GM12892 (cell line): Measurements from ENCODE around the gene RFX3.
A peak's percentile ranks its signal among the peaks of the same experiment; 100 is the strongest.

Source experiments
- DNase-seq: peaks from one replicate; pipeline ENCODE4 v3.0.0; 2011; ENCODE audit not compliant: insufficient read length
- FAIRE-seq: peaks from 2 replicates; lab custom pipeline; 2011; peaks lifted over from hg19 to GRCh38; lab: Jason Lieb, UNC
- POLR2A ChIP-seq: IDR thresholded peaks from 2 replicates; pipeline ENCODE4 v1.6.1; 2011; ENCODE audit warnings: low read depth, low read length, control low read depth
- POLR2AphosphoS5 ChIP-seq: IDR thresholded peaks from 2 replicates; pipeline ENCODE4 v1.6.1; 2011; ENCODE audit warnings: low read depth, low read length, control low read depth
- TAF1 ChIP-seq: IDR thresholded peaks from 2 replicates; pipeline ENCODE4 v1.6.1; 2011; ENCODE audit warnings: low read depth, mild to moderate bottlenecking, control low read depth, low read length, borderline replicate concordance

The RFX3 gene

DNA sequence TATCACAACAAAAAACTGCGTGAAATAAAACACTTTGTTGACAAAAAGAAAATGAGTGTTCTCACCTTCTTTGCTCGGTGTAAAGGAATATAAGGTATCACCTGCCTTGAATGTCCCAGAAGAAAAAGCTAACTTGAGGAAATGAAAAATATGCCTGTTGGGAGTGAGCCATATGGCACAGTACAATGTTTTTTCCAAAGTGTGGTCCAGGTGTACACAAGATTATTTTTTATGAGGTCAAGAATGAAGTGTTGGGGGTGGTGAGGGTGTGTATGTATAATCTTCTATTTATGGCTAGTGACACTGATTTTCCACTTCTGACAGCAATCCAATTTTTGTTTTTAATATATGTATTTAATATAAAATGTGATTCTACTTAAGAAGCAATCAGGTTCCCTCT lies 134.4 kb downstream of the RFX3 start:
- DNase-seq: no peak
- FAIRE-seq: no peak
- no peak for TF ChIP-seq POLR2A
- TF ChIP-seq TAF1: no peak
- no peak for TF ChIP-seq POLR2AphosphoS5

DNA sequence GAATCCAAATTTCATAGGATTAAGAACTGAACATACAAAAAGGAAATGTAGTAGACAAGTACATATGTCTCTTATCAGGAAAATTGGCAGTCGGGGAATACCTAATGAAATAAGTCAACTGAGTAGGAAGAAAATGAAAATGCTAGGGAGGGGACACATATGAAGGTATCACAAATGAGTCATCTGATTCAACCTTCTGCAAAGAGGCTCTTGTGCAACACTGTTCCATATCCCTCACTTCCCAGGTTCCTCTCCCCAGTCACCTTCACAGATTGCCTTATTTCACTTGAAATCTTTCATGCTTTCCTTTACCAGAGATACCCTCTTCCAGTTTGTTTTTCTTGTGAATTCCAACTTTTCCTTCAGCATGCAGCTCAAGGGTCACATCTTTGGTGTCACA lies 139.0 kb downstream of the RFX3 start:
- FAIRE-seq (peak; percentile 67), DNase-seq (no peak)
- TF ChIP-seq TAF1: no peak
- TF ChIP-seq POLR2A: no peak
- TF ChIP-seq POLR2AphosphoS5: no peak

DNA sequence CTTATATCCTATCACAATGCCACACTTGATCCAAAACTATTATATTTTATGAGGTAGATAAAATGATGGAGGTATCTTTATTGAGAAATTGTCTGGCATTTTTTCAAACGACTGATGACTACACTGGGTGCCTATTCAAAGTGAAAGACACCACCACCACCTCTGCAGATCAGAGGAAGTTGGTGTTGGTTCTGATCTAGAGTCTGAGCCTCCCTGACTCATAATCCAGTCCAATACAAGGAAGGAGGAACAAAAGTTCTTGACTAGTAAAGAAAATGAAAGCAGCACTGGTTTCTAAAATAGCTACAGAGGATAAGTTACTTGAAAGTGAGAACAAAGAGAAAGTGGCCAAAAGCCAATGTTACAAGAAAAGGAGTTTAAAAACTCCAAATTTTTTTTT lies 139.9 kb downstream of the RFX3 start:
- no peak for TF ChIP-seq POLR2A
- no peak for TF ChIP-seq TAF1
- TF ChIP-seq POLR2AphosphoS5: no peak
- DNase-seq: peak; percentile 13
- peak; percentile 51 for FAIRE-seq

DNA sequence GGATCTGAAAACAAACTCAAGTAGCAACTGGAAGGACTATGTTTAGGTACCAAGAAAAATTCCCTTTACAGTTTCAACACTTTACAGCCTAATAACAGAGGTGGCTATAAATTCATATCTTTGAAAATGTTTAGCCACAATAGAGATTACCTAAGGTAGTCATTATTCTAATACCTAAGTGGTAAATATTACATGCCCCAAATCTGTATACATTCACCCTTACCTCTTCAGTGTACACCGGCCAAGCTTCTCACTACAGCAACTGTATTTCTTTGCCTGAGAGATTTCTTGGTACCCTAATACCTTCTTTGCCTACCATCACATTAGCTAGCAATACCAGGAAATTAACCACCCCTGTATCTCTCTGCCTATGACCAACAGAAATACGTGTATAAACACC lies 154.0 kb downstream of the RFX3 start:
- DNase-seq (no peak), FAIRE-seq (no peak)
- no peak for TF ChIP-seq POLR2AphosphoS5
- no peak for TF ChIP-seq TAF1
- no peak for TF ChIP-seq POLR2A

DNA sequence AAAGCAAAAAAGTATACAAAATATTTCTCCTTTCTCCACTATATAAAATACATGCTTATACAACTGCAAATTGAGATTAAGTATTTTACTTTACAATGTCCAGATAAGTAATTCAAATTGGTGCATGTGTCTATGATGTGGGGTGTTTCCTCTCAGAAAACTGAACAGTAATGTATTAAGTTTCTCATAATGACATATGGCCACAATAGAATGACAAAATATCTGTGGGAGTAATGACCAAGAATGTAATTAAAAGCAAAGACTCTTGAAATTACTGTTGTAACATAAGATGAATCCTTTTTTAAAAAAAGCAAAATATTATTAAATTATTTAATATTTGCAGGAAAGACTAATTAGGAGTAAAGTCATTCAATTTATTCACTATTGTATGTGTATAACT lies 155.1 kb downstream of the RFX3 start:
- TF ChIP-seq TAF1: no peak
- no peak for TF ChIP-seq POLR2AphosphoS5
- no peak for TF ChIP-seq POLR2A
- DNase-seq: no peak
- FAIRE-seq: no peak

DNA sequence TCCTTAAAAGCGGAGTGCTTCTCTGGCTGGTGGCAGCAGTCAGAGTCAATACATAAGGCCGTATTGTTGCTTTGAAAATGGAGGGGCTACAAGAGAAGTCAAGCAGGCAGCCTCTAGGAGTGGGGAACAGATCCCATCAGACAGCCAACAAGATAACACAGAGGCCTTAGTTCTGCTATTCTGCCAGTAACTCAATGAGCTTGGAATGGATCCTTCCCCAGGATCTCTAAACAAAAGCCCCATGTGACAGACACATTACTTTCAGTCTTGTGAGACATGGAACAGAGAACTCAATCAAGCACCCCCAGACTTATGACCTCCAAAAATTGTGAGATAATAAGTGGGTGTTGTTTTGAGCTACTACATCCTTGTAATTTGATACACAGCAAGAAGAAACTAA lies 158.6 kb downstream of the RFX3 start:
- TF ChIP-seq TAF1 (no peak), POLR2A (no peak), POLR2AphosphoS5 (no peak)
- no peak for DNase-seq
- no peak for FAIRE-seq

DNA sequence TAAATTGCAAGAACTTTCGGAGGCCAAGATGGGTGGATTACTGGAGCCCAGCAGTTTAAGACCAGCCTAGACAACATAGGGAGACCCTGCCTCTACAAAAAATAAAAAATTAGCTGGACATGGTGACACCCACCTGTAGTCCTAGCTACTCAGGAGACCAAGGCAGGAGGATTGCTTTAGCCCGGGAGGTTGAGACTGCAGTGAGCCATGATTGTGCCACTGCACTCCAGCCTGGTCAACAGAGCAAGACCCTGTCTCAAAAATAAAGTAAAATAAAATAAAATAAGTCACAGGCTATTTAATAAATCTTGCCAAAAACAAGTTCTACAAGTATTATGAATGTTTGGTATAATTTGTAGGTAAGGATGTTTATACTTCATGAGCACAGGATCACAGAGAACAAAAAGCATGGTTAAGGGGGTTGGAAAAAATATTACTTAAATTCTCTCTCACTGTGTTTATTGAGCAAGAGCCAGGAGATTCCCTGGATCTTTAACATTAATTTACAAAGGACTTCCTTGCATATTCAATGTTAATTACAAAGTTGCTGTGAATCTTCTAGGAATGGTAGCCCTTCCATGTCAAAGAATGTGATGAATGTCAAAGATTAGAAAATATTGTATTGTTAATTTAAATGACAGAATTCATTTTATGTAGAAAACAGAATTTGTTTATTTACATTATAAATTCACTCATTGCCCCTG lies 164.0 kb downstream of the RFX3 start:
- DNase-seq (no peak), FAIRE-seq (no peak)
- no peak for TF ChIP-seq TAF1
- no peak for TF ChIP-seq POLR2AphosphoS5
- TF ChIP-seq POLR2A: no peak

DNA sequence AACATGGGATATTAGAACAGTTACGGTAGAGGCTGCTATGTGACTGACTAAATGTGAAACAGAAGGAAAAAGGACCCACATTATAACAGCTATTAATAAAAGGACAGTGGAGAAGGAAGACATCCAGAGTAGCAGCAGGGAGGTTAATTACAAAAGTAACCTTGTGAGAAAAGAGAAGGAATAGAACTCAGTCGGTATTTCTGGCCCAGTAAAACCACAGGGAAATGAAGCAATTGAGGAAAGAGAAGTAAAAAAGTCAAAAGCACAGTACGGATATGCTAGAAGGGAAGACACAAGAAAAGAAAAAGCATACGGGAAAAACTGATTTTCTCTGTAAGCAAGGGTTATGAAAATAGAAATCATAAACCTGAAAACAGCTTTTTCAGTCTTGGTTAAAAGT lies 164.7 kb downstream of the RFX3 start:
- no peak for TF ChIP-seq POLR2A
- no peak for TF ChIP-seq POLR2AphosphoS5
- no peak for TF ChIP-seq TAF1
- DNase-seq: no peak
- no peak for FAIRE-seq

DNA sequence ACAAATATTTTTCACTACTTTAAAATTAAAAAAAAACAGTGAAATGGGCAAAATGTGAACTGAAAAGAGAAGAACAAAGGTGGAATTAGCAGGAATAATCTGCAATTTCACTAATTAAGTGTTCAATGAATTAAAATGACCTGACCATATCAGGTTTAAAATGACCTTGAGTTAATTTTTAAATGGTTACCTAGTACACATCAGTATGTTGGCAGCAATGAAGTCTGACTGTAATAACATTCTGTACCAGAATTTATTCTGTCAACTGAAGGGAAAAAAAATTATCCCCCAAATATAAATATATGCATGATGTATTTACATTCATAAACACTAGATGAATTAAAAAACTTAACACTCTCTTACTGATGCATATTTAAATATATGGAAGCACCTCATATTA lies 165.6 kb downstream of the RFX3 start:
- DNase-seq: no peak
- no peak for FAIRE-seq
- TF ChIP-seq POLR2A (no peak), POLR2AphosphoS5 (no peak), TAF1 (no peak)

DNA sequence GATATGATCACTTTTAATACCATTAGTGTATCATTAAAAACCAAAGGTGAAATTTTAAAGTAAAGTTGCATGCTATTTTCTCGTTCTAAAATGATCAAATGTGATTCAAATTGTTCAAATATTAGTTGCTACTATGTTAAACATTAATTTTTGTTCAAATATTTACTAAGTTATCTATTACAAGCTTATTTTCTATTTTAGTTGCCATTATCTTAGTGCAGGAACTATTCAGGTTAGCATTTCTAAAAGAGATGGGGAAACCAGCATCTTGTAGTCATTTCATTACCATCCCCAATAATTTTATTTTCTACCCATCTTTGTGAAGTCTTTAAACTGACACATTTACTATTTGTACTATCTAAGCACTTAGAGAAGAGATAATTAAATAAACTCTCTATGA lies 166.0 kb downstream of the RFX3 start:
- TF ChIP-seq TAF1 (no peak), POLR2A (no peak), POLR2AphosphoS5 (no peak)
- DNase-seq: no peak
- no peak for FAIRE-seq

DNA sequence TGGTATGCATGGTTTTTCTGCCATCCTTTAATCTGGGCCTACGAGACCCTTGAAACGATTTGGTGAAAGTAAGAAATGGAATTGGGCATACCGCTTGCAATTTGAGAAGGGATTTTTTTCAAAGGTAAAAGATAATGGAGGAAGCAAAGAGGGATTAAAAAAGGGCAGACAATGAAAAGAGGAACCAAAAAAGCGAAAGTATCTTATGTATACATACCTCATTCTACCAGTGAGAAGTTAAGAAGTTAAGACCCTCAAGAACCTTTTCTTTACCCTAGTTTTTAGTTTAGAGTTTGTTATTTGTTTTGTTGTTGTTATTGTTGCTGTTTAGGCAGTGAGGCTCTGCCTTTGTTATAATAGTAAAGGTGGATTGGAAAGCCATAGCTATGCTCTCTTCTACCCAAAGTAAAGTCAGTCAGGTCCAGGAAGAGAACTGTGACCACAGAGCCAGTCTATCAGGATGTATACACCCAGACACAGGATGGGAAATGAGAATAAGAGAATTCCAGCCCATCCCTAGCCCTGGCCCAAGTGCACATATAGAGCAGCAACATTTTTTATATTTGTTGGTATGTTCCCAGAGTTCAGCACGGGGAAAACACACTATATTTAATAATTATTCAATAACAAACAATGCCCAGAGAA lies 166.6 kb downstream of the RFX3 start:
- TF ChIP-seq POLR2A (no peak), POLR2AphosphoS5 (no peak), TAF1 (no peak)
- FAIRE-seq (no peak), DNase-seq (no peak)

DNA sequence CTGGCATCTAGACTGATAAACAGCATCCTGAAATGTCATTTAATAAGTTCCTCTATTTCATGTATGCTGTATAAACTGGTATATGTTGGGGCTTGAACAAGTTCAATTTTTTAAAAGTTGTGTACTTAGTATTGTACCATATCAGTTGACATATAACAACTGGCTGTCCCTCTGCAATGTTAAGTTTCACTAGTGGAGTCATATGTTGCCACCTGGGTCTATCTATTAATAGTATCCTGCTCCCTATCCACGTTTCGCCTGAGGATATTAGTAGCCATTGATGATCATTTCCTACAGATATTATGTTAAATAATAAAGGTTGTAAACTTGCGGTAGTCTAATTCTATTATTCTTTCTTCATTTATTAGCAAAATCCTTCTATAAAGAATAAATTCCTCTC lies 177.6 kb downstream of the RFX3 start:
- DNase-seq (no peak), FAIRE-seq (no peak)
- TF ChIP-seq POLR2A (no peak), POLR2AphosphoS5 (no peak), TAF1 (no peak)
